Heart left ventricle (tissue), 13 donors: Measurements from ENCODE around the gene STEAP3.

Experiments used
- POLR2A ChIP-seq, 2 donors: fragments of 450-650 bp; IDR thresholded peaks; one replicate each; pipeline ENCODE4 v1.6.1; 2017; ENCODE audit warnings: antibody characterized with exemption in 2 of 2, mild to moderate bottlenecking in 2 of 2, moderate library complexity in 2 of 2
- TF ChIP-seq, protein P1 (sequence below), 12 donors: fragments of 200-600 bp; sonication (generic) in 4 of 12; IDR thresholded peaks; one replicate each; pipeline versions ENCODE4 v1.5.0 to v1.8.0; 2018 to 2022; ENCODE audit warnings: antibody characterized with exemption in 12 of 12, mild to moderate bottlenecking in 5 of 12
- donor health status: ischemic (EF 13 %, LVEDD 7.1; RV severe dilation, severe dysfunction).
- donor health status: DM: no; HTN: yes; CAD: no.
- donor health status: DM: no; HTN: no; CAD: no.
- donor health status: ischemic (EF 25% LVEDD 6.9; RV normal size, moderate dysfunction).
- donor health status: ischemic (EF 25% LVEDD 5.7; RV mildly dilated, moderate dysfunction).
- donor health status: ischemic (EF 35%, LVEDD 5.7; RV mildly dilated, moderate dysfunction).
- donor health status: nonischemic (EF 11% LVEDD 7.7; RV severe dilation, severe dysfunction).
- donor health status: DM: yes; HTN: yes; CAD: no.
- donor health status: PGD.
- donor health status: ischemic (EF 29% LVEDD 5.4; RV normal size, mild dysfunction).
- donor health status: nonischemic (EF 23%, LVEDD 6.1; RV moderate dilation, normal function).

DNA sequence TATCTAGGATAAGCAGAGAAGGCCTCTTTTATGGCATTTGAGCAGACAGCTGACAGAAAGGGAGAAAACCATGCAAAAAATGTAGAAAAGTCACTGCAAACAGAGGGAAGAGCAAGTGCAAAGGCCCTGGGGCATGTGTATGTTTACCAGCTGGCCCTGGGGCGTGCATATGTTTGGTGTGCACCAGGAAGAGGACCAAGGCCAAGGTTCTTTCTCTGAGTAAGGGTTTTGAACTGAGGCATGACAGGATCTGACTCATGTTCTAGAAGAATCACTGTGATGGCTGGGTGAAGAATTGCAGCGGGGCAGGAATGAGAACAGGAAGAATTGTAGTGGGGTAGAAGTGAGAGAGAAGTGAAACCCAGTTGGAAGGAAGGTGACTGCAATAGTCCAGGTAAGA lies 69.6 kb downstream of the STEAP3 start:
- no peak for TF ChIP-seq POLR2A (IDR thresholded peaks at IDR 0.05)
- TF ChIP-seq, protein P1, sequence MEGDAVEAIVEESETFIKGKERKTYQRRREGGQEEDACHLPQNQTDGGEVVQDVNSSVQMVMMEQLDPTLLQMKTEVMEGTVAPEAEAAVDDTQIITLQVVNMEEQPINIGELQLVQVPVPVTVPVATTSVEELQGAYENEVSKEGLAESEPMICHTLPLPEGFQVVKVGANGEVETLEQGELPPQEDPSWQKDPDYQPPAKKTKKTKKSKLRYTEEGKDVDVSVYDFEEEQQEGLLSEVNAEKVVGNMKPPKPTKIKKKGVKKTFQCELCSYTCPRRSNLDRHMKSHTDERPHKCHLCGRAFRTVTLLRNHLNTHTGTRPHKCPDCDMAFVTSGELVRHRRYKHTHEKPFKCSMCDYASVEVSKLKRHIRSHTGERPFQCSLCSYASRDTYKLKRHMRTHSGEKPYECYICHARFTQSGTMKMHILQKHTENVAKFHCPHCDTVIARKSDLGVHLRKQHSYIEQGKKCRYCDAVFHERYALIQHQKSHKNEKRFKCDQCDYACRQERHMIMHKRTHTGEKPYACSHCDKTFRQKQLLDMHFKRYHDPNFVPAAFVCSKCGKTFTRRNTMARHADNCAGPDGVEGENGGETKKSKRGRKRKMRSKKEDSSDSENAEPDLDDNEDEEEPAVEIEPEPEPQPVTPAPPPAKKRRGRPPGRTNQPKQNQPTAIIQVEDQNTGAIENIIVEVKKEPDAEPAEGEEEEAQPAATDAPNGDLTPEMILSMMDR (IDR thresholded peaks at IDR 0.05), result no peak
